ENCODE results near the gene FBH1.
"Not testable (repeated sequence)": the region's sequence is repeated elsewhere in the genome, so short reads cannot be mapped to it uniquely, and the experiment has no call there.

FBH1 gene

GRCh38 chr10:5889624-5890451, at the start of gene FBH1, which contains the start of gene ANKRD16:
Gene FBH1 (plus strand): TSS chr10:5890243. CDS start chr10:5890346, 103 bp downstream.
Gene ANKRD16 (minus strand): TSS chr10:5889893. CDS start chr10:5889354, 539 bp downstream.
- peak; percentile 89 for DNase-seq

- DNase-seq, result no peak
Measured at GRCh38 chr10:5840314-5841307, 49.4 kb upstream of the FBH1 start.

GRCh38 chr10:5841965-5842364, 48.1 kb upstream of the FBH1 start:
- DNase-seq, result no peak

- DNase-seq, result no peak
Measured at GRCh38 chr10:5843686-5844344, 46.2 kb upstream of the FBH1 start.

GRCh38 chr10:5844345-5845055, 45.5 kb upstream of the FBH1 start:
- DNase-seq, result no peak

GRCh38 chr10:5846667-5847066, 43.4 kb upstream of the FBH1 start:
- DNase-seq, result not testable (repeated sequence)

- DNase-seq, result no peak
Measured at GRCh38 chr10:5854131-5854475, 35.9 kb upstream of the FBH1 start.

- no peak for DNase-seq
Measured at GRCh38 chr10:5855979-5856700, 33.9 kb upstream of the FBH1 start.

- no peak for DNase-seq
Measured at GRCh38 chr10:5856701-5857004, 33.4 kb upstream of the FBH1 start.

GRCh38 chr10:5858811-5859210, 31.2 kb upstream of the FBH1 start:
- no peak for DNase-seq

- no peak for DNase-seq
Measured at GRCh38 chr10:5860066-5860465, 30.0 kb upstream of the FBH1 start.

- DNase-seq, result no peak
Measured at GRCh38 chr10:5862360-5862961, 27.6 kb upstream of the FBH1 start.

GRCh38 chr10:5862981-5863685, 26.9 kb upstream of the FBH1 start:
- DNase-seq, result not testable (repeated sequence)

- DNase-seq, result not testable (repeated sequence)
Measured at GRCh38 chr10:5866451-5867081, 23.5 kb upstream of the FBH1 start.

- not testable (repeated sequence) for DNase-seq
Measured at GRCh38 chr10:5867091-5867615, 22.9 kb upstream of the FBH1 start.

GRCh38 chr10:5868383-5868782, 21.7 kb upstream of the FBH1 start:
- DNase-seq, result not testable (repeated sequence)

GRCh38 chr10:5869156-5869555, 20.9 kb upstream of the FBH1 start:
- DNase-seq, result no peak

- DNase-seq, result no peak
Measured at GRCh38 chr10:5871596-5871995, 18.4 kb upstream of the FBH1 start.

GRCh38 chr10:5873515-5873995, 16.5 kb upstream of the FBH1 start:
- DNase-seq, result peak; percentile 3

Data from NCI-H2171 (cell line).